Stomach (tissue), 9 donors: ENCODE measurements around the gene JDP2. TPM values are rescaled to one million over a fixed set of nuclear protein-coding genes. Genes with fewer than 3 reads are reported as not detected.

ENCODE experiments used
- DNase-seq, 2 donors: peaks; one replicate each; pipeline versions ENCODE4 v3.0.0 to v3.0.0-alpha.2; 2013 to 2019
- H3K27ac ChIP-seq, 5 donors: fragments of 200-600 bp in 4 of 5; sonication (generic) in 4 of 5; one replicate each; pipeline ENCODE4 v1.5.1; 2013 to 2019; ENCODE audit warnings: mild to moderate bottlenecking in 1 of 5, moderate library complexity in 1 of 5
- H3K27me3 ChIP-seq, 3 donors: fragments of 200-600 bp; sonication (generic); one replicate each; pipeline ENCODE4 v1.5.1; 2017 to 2019; ENCODE audit warnings: mixed run types in 1 of 3
- H3K36me3 ChIP-seq, 4 donors: fragments of 200-600 bp; sonication (generic); 1 replicate in 3 of 4; 2 replicates in 1 of 4; pipeline ENCODE4 v1.5.1; 2016 to 2019
- H3K4me1 ChIP-seq, 4 donors: fragments of 200-600 bp; sonication (generic); one replicate each; pipeline ENCODE4 v1.5.1; 2016 to 2019
- H3K4me3 ChIP-seq, 4 donors: fragments of 200-600 bp; sonication (generic) in 3 of 4; one replicate each; pipeline ENCODE4 v1.5.1; 2016 to 2019; ENCODE audit warnings: mild to moderate bottlenecking in 1 of 4
- H3K9me3 ChIP-seq, 4 donors: fragments of 200-600 bp; sonication (generic); one replicate each; pipeline ENCODE4 v1.5.1; 2016 to 2019
- EP300 ChIP-seq: sonication (generic); formaldehyde crosslinking; IDR thresholded peaks from one replicate; pipeline ENCODE4 v1.6.1; 2017; ENCODE audit warnings: antibody characterized with exemption
- POLR2A ChIP-seq, 4 donors: fragments of 450-650 bp; IDR thresholded peaks; one replicate each; pipeline ENCODE4 v1.6.1; 2016; ENCODE audit warnings: antibody characterized with exemption in 4 of 4, control low read depth in 2 of 4, mild to moderate bottlenecking in 1 of 4, moderate library complexity in 1 of 4
- POLR2AphosphoS5 ChIP-seq, 3 donors: sonication (generic); formaldehyde crosslinking; IDR thresholded peaks; one replicate each; pipeline ENCODE4 v1.6.1; 2016; ENCODE audit warnings: antibody characterized with exemption in 3 of 3
- WGBS, 5 donors: extraction: QIAGEN DNeasy Blood & Tissue Kit in 3 of 5; methylation state at CpG; one replicate each; pipeline versions ENCODE4 v1.1.5 to v1.1.7; 2013 to 2018; 5-methylcytosine and 5-hydroxymethylcytosine counted together
- intact Hi-C: fragments of 100-400 bp; cut with DNase I; formaldehyde crosslinking; loops from one replicate; pipeline ENCODE4 v1.15.1; 2023; ENCODE audit warnings: low total_unique reads
- polyA plus RNA-seq, 3 donors: library from polyadenylated mRNA; stranded (reverse); fragments of 200-250 nt; gene quantifications; one replicate each; pipeline ENCODE4 v1.2.3, GENCODE V29; 2013
- total RNA-seq, 5 donors: library from RNA; depleted of rRNA; stranded (reverse); fragments of >200 nt; gene quantifications; one replicate each; pipeline versions ENCODE4 v1.1.0 to v1.2.3, GENCODE V29; 2014 to 2016
- TF ChIP-seq, protein P1 (sequence below), 7 experiments: fragments of 450-650 bp in 4 of 7; fragments of 200-600 bp in 3 of 7; sonication (generic) in 3 of 7; IDR thresholded peaks; one replicate each; pipeline ENCODE4 v1.5.1; 2016 to 2019; ENCODE audit warnings: antibody characterized with exemption in 7 of 7, control low read depth in 2 of 7, mild to moderate bottlenecking in 1 of 7
- donor health status: healthy with polysubstance abuse.
- donor health status: Bipolar disorder and iron deficiency.
- donor health status: healthy.

The JDP2 gene
- total and polyA plus RNA-seq, 8 donors: 10.3 to 145 (median 31.6) TPM

DNA sequence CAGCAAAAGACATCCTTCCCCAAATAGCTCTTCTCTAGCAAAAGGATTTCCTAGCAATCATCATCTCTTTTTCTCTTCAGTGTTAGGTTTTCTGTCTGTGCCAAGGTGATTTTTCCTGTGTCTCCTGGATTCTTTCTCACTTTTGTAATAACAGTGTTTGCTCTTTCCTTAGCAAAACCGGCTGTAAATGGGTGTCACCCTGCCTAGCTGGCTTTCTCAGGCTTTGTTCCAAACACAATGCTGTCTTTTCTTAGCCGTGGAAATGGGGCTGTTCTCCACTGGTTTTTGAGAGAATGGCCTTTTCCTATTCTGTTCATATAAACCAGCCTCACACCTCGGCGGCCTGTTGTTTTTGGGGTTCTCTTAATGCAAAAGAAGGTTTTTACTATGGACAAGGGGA lies 21.9 kb downstream of the JDP2 start:
- H3K9me3 ChIP-seq: no peaks in the 10 kb centered on the region
- intact Hi-C loops: no loop called here
- no peaks in the 10 kb centered on the region for H3K27me3 ChIP-seq
- peak overlapping the region; percentile 39 to 79 (median 71) for H3K27ac ChIP-seq
- no peak for DNase-seq
- H3K4me1 ChIP-seq: peaks cover 53 to 74% (median 62%) of the 10 kb centered on the region in 4 donors
- TF ChIP-seq EP300 (no peak), POLR2A (IDR thresholded peaks at IDR 0.05) (no peak), POLR2AphosphoS5 (IDR thresholded peaks at IDR 0.05) (no peak)
- TF ChIP-seq, protein P1, sequence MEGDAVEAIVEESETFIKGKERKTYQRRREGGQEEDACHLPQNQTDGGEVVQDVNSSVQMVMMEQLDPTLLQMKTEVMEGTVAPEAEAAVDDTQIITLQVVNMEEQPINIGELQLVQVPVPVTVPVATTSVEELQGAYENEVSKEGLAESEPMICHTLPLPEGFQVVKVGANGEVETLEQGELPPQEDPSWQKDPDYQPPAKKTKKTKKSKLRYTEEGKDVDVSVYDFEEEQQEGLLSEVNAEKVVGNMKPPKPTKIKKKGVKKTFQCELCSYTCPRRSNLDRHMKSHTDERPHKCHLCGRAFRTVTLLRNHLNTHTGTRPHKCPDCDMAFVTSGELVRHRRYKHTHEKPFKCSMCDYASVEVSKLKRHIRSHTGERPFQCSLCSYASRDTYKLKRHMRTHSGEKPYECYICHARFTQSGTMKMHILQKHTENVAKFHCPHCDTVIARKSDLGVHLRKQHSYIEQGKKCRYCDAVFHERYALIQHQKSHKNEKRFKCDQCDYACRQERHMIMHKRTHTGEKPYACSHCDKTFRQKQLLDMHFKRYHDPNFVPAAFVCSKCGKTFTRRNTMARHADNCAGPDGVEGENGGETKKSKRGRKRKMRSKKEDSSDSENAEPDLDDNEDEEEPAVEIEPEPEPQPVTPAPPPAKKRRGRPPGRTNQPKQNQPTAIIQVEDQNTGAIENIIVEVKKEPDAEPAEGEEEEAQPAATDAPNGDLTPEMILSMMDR (IDR thresholded peaks at IDR 0.05): no peak
- H3K36me3 ChIP-seq: peaks cover 0 to 12% (median 7%) of the 10 kb centered on the region in 4 donors
- WGBS, 5 donors: 23 to 32% (median 29%) methylated on average over 4 of the region's 4 CpGs
- H3K4me3 ChIP-seq: no peak overlapping the region

DNA sequence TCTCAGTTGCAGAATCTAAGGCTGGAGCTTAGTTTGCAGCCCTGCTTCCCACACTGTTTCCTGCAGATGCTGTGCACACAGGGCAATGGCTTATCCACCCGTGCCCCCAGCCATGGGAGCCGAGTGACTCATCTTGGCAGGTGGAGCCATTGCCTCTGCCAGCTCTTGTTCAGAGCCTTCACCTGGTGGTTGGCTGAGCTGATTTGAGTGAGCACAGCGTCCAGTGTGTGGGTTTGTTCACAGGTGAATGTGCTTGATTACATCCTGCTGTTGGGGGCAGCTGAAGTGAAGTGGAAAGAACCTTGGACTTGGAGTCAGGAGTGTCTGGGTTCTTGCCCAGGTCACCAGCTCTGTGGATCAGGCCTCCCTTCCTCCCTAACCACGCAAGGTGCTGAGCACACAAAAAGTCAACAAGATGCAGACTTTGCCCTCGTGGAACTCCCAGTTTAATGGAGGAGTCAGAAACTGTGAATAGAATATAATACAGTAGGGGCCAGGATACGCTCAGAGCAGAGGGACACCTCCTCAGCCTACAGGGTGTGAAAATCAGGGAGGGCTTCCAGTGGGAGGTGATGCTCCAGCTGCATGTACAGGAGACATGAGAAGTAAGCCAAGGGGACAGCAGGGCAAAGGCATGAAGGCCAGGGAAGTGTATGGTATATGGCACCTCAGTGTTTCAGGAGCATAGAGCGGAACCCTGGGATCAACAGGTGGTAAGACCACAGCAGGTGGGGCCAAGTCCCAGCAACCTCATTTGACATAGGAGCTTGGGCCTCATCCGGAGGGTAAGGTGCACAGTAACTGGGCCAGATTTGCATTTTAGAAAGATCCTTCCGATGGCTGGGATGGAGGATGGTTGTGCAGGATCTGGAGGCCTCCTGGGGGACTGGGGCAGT lies 22.8 kb downstream of the JDP2 start:
- peak; percentile 78 to 90 for DNase-seq
- H3K4me3 ChIP-seq: no peak overlapping the region
- H3K27ac ChIP-seq: peak overlapping the region; percentile 39 to 79 (median 71)
- H3K27me3 ChIP-seq: no peaks in the 10 kb centered on the region
- H3K4me1 ChIP-seq: peaks cover 62 to 83% (median 71%) of the 10 kb centered on the region in 4 donors
- no peaks in the 10 kb centered on the region for H3K9me3 ChIP-seq
- peak in 2 of 3 donors; percentile 38 to 80 for TF ChIP-seq POLR2AphosphoS5 (IDR thresholded peaks at IDR 0.05)
- TF ChIP-seq, protein P1 (IDR thresholded peaks at IDR 0.05): no peak
- no peak for TF ChIP-seq EP300
- no peak for TF ChIP-seq POLR2A (IDR thresholded peaks at IDR 0.05)
- intact Hi-C loops: no loop called here
- peaks cover 0 to 6% (median 0%) of the 10 kb centered on the region in 4 donors for H3K36me3 ChIP-seq
- 45 to 68% (median 56%) methylated on average over 8 to 9 of the region's 9 CpGs for WGBS, 5 donors

GRCh38 chr14:75452324-75452723 lies 24.5 kb downstream of the JDP2 start:
- Histone ChIP-seq H3K36me3 (peaks cover 0 to 6% (median 0%) of the 10 kb centered on the region in 4 donors), H3K9me3 (no peaks in the 10 kb centered on the region), H3K27ac (peak overlapping the region in 4 of 5 donors; percentile 66 to 79 (median 77)), H3K4me3 (no peak overlapping the region), H3K27me3 (no peaks in the 10 kb centered on the region), H3K4me1 (peaks cover 71 to 94% (median 84%) of the 10 kb centered on the region in 4 donors)
- intact Hi-C loops: no loop called here
- no peak for TF ChIP-seq POLR2AphosphoS5 (IDR thresholded peaks at IDR 0.05)
- DNase-seq: no peak
- WGBS, 5 donors: 31 to 74% (median 66%) methylated on average over 4 of the region's 4 CpGs

DNA sequence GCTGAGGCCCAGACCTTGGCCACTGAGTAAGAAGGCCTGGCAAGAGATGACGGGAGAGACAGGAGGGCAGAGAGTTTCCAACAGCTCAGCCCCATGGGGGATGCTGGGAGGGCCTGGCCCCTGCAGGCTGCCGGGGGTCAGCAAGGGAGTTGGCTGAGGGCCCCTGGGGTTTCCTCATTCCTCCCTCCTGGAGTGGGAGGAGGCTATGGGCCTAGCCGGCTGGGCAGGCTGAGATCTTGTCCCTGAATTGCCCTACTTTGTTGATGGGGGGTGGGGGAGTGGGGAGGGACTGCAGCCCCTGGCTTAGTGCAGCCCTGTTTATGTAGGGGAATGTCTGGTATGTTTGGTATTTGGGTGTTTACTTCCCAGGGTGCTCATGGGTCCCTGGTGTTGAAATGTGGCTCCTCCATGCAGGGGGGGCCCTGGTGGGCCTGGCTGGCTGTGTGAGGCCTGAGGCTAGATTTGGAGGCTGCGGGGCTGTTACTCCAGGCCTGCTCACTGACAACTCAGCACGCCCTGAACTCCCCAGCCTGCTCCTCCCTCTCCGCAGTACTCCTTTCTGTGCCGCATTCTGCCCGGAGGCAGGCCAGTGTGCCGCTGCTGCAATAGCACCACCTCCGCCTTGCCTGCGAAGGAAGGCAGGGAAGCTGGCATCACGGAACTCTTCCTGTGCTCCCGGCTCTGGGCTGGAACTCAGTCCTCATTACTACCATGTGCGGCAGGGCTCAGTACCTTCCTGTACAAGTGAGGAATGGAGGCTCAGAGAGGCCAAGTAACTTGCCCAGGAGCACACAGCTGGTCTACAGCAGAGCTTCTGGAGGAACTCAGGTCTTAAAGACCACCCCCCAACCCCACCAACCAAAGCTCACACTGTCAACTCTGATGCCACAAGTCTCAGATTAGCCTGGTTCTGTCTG lies 25.3 kb downstream of the JDP2 start:
- H3K36me3 ChIP-seq: peaks cover 0 to 4% (median 0%) of the 10 kb centered on the region in 4 donors

More for the DNA sequence above, 25.3 kb downstream of the JDP2 start:
- 52 to 72% (median 66%) methylated on average over 12 to 14 of the region's 14 CpGs for WGBS, 5 donors
- TF ChIP-seq POLR2AphosphoS5 (IDR thresholded peaks at IDR 0.05) (peak in 2 of 3 donors; percentile 3 to 27), EP300 (no peak)
- TF ChIP-seq, protein P1 (IDR thresholded peaks at IDR 0.05): no peak
- H3K9me3 ChIP-seq: no peaks in the 10 kb centered on the region
- peak overlapping the region; percentile 12 to 79 (median 76) for H3K27ac ChIP-seq
- intact Hi-C loops: no loop called here
- DNase-seq: peak in 1 of 2 donors; percentile 82
- H3K27me3 ChIP-seq: no peaks in the 10 kb centered on the region
- no peak overlapping the region for H3K4me3 ChIP-seq
- H3K4me1 ChIP-seq: peaks cover 71 to 100% (median 87%) of the 10 kb centered on the region in 4 donors
